Spleen (tissue), 11 donors: Measurements from ENCODE around the gene ARF3. TPM values are rescaled to one million over a fixed set of nuclear protein-coding genes. Genes with fewer than 3 reads are reported as not detected.
"Not testable (repeated sequence)": the region's sequence is repeated elsewhere in the genome, so short reads cannot be mapped to it uniquely, and the experiment has no call there.

Source experiments
- DNase-seq: peaks from one replicate; pipeline ENCODE4 v3.0.0-alpha.2; 2020
- H3K27ac ChIP-seq, 8 donors: fragments of 200-600 bp; sonication (generic) in 7 of 8; 1 replicate in 4 of 8; 2 replicates in 4 of 8; pipeline versions ENCODE4 v1.5.0 to v1.8.0; 2016 to 2021; ENCODE audit warnings: inconsistent platforms in 4 of 8, mild to moderate bottlenecking in 4 of 8, moderate library complexity in 1 of 8
- H3K27me3 ChIP-seq, 7 donors: fragments of 200-600 bp; sonication (generic) in 6 of 7; replicated peaks in 1 of 7; 1 replicate in 4 of 7; 2 replicates in 3 of 7; pipeline versions ENCODE4 v1.5.0 to v1.8.0; 2016 to 2021; ENCODE audit warnings: inconsistent platforms in 3 of 7, mild to moderate bottlenecking in 1 of 7
- H3K36me3 ChIP-seq, 6 donors: fragments of 200-600 bp; sonication (generic) in 5 of 6; 1 replicate in 4 of 6; 2 replicates in 2 of 6; pipeline versions ENCODE4 v1.5.0 to v1.8.0; 2016 to 2021; ENCODE audit warnings: inconsistent platforms in 2 of 6
- H3K4me1 ChIP-seq, 6 donors: fragments of 200-600 bp; sonication (generic) in 5 of 6; 1 replicate in 3 of 6; 2 replicates in 3 of 6; pipeline versions ENCODE4 v1.5.0 to v1.8.0; 2016 to 2021; ENCODE audit warnings: inconsistent platforms in 3 of 6
- H3K4me3 ChIP-seq, 8 donors: fragments of 200-600 bp; sonication (generic) in 7 of 8; 1 replicate in 4 of 8; 2 replicates in 4 of 8; pipeline versions ENCODE4 v1.5.0 to v1.8.0; 2016 to 2021; ENCODE audit warnings: inconsistent platforms in 4 of 8, mild to moderate bottlenecking in 4 of 8, moderate library complexity in 2 of 8
- H3K9me3 ChIP-seq, 8 donors: fragments of 200-600 bp; sonication (generic) in 7 of 8; 1 replicate in 4 of 8; 2 replicates in 4 of 8; pipeline versions ENCODE4 v1.5.0 to v1.8.0; 2016 to 2021; ENCODE audit warnings: inconsistent platforms in 4 of 8
- CTCF ChIP-seq, 11 experiments: fragments of 200-600 bp in 7 of 11; fragments of 450-650 bp in 4 of 11; sonication (generic) in 4 of 11; IDR thresholded peaks in 8 of 11; conservative IDR thresholded peaks in 3 of 11; 1 replicate in 7 of 11; 2 replicates in 4 of 11; pipeline versions ENCODE4 v1.4.0 to v1.8.0; 2016 to 2021; ENCODE audit warnings: antibody characterized with exemption in 11 of 11, inconsistent platforms in 4 of 11, mild to moderate bottlenecking in 1 of 11
- POLR2A ChIP-seq, 3 donors: fragments of 450-650 bp; IDR thresholded peaks; one replicate each; pipeline ENCODE4 v1.5.1; 2017; ENCODE audit warnings: antibody characterized with exemption in 3 of 3, mild to moderate bottlenecking in 1 of 3
- POLR2AphosphoS5 ChIP-seq, 3 donors: sonication (generic); formaldehyde crosslinking; IDR thresholded peaks; one replicate each; pipeline ENCODE4 v1.5.1; 2017; ENCODE audit warnings: antibody characterized with exemption in 3 of 3
- WGBS, 5 donors: extraction: QIAGEN DNeasy Blood & Tissue Kit in 3 of 5; methylation state at CpG; one replicate each; pipeline versions ENCODE4 v1.1.5 to v1.1.7; 2013 to 2018; 5-methylcytosine and 5-hydroxymethylcytosine counted together
- intact Hi-C: fragments of 100-400 bp; cut with DNase I; formaldehyde crosslinking; loops from one replicate; pipeline ENCODE4 v1.15.0; 2023; ENCODE audit warnings: low total_unique reads
- polyA plus RNA-seq, 3 donors: library from polyadenylated mRNA; stranded (reverse); fragments of 200-250 nt; gene quantifications; one replicate each; pipeline ENCODE4 v1.2.1, GENCODE V29; 2013
- total RNA-seq, 7 donors: library from RNA; depleted of rRNA in 3 of 7; stranded (reverse); fragments of >200 nt in 3 of 7; fragmentation: NEBNext Ultra II Directional in 4 of 7; extraction: Animal tissue kit (Norgen Biotek cat#: 25700) in 4 of 7; gene quantifications; one replicate each; pipeline versions ENCODE4 v1.1.0 to v1.2.1, GENCODE V29; 2016 to 2021
- donor health status: healthy with polysubstance abuse.
- donor health status: DM: no; HTN: no; CAD: no; lungs with moderate emphysema.
- donor health status: DM: no; HTN: no; CAD: no.
- donor health status: Bipolar disorder and iron deficiency.
- donor health status: healthy.
- donor health status: DM: no; HTN: no; CAD: no.
- donor health status: DM: yes; HTN: yes; CAD: no.

Gene ARF3
- total and polyA plus RNA-seq, 10 donors: 22.2 to 152 (median 80.5) TPM

- no peak for DNase-seq
These were observed 39.3 kb downstream of the ARF3 start for GRCh38 chr12:48917857-48918537.

DNA sequence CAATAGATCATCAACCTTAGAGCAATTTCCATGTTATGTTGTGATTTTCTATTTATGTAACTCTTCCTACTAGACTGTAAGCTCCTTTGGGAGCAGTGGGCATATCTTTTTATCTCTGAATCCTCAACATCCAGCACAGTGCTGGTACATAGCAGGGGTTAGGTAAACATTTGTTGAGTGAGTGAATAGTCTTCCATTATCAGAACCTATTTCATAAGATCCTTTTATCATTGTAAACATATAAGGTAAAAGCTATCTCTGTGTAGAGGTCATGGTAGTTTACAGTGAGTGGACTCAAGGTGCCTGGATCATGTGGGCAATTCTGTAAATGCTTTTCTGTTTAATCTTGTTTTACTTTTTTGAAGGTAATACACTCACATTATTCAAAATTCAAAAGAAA lies 47.1 kb downstream of the ARF3 start:
- H3K27me3 ChIP-seq: peaks cover 0 to 6% (median 0%) of the 10 kb centered on the region in 7 donors
- no peaks in the 10 kb centered on the region for H3K9me3 ChIP-seq

More at GRCh38 chr12:48917857-48918537, 39.3 kb downstream of the ARF3 start:
- H3K27me3 ChIP-seq: no peaks in the 10 kb centered on the region
- H3K4me3 ChIP-seq: peak overlapping the region in 3 of 8 donors; percentile 3 to 31 (median 10)
- TF ChIP-seq POLR2AphosphoS5 (IDR thresholded peaks at IDR 0.05) (peak in 1 of 3 donors; percentile 18), POLR2A (IDR thresholded peaks at IDR 0.05) (no peak)
- peak overlapping the region in 5 of 8 donors; percentile 30 to 69 (median 67) for H3K27ac ChIP-seq
- intact Hi-C loops: no loop called here
- no peaks in the 10 kb centered on the region for H3K9me3 ChIP-seq
- WGBS, 5 donors: 25 to 33% (median 32%) methylated on average over 3 of the region's 3 CpGs
- peaks cover 0 to 25% (median 8%) of the 10 kb centered on the region in 6 donors for H3K4me1 ChIP-seq
- peaks cover 0 to 22% (median 4%) of the 10 kb centered on the region in 6 donors for H3K36me3 ChIP-seq

DNA sequence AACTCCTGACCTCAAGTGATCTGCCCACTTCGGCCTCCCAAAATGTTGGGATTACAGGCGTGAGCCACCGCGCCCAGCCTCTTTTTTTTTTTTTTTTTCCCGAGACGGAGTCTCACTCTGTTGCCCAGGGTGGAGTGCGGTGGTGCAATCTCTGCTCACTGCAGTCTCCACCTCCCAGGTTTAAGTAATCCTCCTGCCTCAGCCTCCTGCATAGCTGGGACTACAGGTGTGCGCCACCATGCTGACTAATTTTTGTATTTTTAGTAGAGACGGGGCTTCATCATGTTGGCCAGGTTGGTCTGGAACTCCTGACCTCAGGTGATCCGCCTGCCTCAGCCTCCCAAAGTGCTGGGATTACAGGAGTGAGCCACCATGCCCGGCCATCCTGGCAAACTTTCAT lies 47.6 kb downstream of the ARF3 start:
- 83 to 99% (median 85%) methylated on average over 10 to 11 of the region's 11 CpGs for WGBS, 5 donors
- H3K9me3 ChIP-seq, H3K36me3 ChIP-seq, H3K4me1 ChIP-seq, H3K4me3 ChIP-seq, H3K27me3 ChIP-seq, intact Hi-C loops, DNase-seq, H3K27ac ChIP-seq: not testable (repeated sequence)

More for the DNA sequence above, 47.1 kb downstream of the ARF3 start:
- Histone ChIP-seq H3K4me1 (no peaks in the 10 kb centered on the region), H3K36me3 (no peaks in the 10 kb centered on the region), H3K27ac (no peak overlapping the region), H3K4me3 (no peak overlapping the region)
- no peak for TF ChIP-seq POLR2AphosphoS5 (IDR thresholded peaks at IDR 0.05)
- TF ChIP-seq POLR2A (IDR thresholded peaks at IDR 0.05): no peak
- no peak for DNase-seq
- intact Hi-C loops: no loop called here

GRCh38 chr12:48907245-48907644 lies 50.0 kb downstream of the ARF3 start:
- H3K9me3 ChIP-seq: no peaks in the 10 kb centered on the region
- H3K4me1 ChIP-seq: peaks cover 0 to 18% (median 14%) of the 10 kb centered on the region in 6 donors
- intact Hi-C loops: no loop called here
- 58 to 69% (median 61%) methylated on average over 3 of the region's 3 CpGs for WGBS, 5 donors
- H3K27me3 ChIP-seq: peaks cover 0 to 12% (median 0%) of the 10 kb centered on the region in 7 donors
- H3K36me3 ChIP-seq: no peaks in the 10 kb centered on the region
- DNase-seq: no peak
- no peak for TF ChIP-seq CTCF (IDR thresholded peaks at IDR 0.05 in 8 of 11, conservative IDR thresholded peaks at IDR 0.05 in 3 of 11)
- TF ChIP-seq POLR2A (IDR thresholded peaks at IDR 0.05): no peak
- TF ChIP-seq POLR2AphosphoS5 (IDR thresholded peaks at IDR 0.05): no peak
- H3K4me3 ChIP-seq: no peak overlapping the region
- H3K27ac ChIP-seq: no peak overlapping the region

DNA sequence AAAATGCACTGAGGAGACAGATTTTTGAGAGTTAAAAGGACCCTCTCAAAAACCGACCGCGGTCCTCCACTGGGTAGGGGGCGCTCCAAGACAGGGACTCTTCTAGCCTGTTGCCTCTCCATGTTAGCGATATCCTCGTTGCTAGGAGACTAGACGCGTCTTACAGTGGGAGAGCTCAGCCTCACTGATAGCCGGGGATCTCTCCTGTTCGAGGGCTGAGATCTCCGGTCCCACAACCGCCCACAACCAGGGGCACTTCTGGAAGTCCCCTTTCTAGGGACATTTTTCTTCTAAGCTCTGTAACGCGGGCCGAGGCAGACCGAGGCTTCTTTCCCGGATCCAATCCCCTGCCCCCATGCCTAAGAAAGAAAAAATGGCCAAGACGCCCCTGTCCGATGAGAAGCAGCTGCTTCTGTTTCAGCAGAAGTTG lies 53.3 kb downstream of the ARF3 start:
- Histone ChIP-seq H3K4me3 (peak overlapping the region; percentile 2 to 66 (median 36)), H3K4me1 (peaks cover 0 to 18% (median 14%) of the 10 kb centered on the region in 6 donors), H3K27ac (no peak overlapping the region), H3K36me3 (no peaks in the 10 kb centered on the region), H3K9me3 (no peaks in the 10 kb centered on the region), H3K27me3 (peaks cover 0 to 14% (median 0%) of the 10 kb centered on the region in 7 donors)
- peak; percentile 88 for DNase-seq
- intact Hi-C loops: no loop called here
- TF ChIP-seq POLR2AphosphoS5 (IDR thresholded peaks at IDR 0.05) (no peak), CTCF (IDR thresholded peaks at IDR 0.05 in 8 of 11, conservative IDR thresholded peaks at IDR 0.05 in 3 of 11) (peak in 10 of 11 experiments; percentile 40 to 72 (median 60))
- 0 to 1% (median 1%) methylated on average over 17 to 19 of the region's 19 CpGs for WGBS, 5 donors
